Body of pancreas (tissue), 4 donors: ENCODE results near the gene PDE1C.

ENCODE experiments used
- POLR2A ChIP-seq, 3 donors: fragments of 450-650 bp; IDR thresholded peaks; one replicate each; pipeline ENCODE4 v1.6.1; 2016; ENCODE audit warnings: antibody characterized with exemption in 3 of 3, mild to moderate bottlenecking in 2 of 3
- TF ChIP-seq, protein P1 (sequence below), 7 experiments: fragments of 450-650 bp in 4 of 7; fragments of 200-600 bp in 3 of 7; sonication (generic) in 3 of 7; IDR thresholded peaks; one replicate each; pipeline ENCODE4 v1.5.1; 2016 to 2019; ENCODE audit warnings: antibody characterized with exemption in 7 of 7

DNA sequence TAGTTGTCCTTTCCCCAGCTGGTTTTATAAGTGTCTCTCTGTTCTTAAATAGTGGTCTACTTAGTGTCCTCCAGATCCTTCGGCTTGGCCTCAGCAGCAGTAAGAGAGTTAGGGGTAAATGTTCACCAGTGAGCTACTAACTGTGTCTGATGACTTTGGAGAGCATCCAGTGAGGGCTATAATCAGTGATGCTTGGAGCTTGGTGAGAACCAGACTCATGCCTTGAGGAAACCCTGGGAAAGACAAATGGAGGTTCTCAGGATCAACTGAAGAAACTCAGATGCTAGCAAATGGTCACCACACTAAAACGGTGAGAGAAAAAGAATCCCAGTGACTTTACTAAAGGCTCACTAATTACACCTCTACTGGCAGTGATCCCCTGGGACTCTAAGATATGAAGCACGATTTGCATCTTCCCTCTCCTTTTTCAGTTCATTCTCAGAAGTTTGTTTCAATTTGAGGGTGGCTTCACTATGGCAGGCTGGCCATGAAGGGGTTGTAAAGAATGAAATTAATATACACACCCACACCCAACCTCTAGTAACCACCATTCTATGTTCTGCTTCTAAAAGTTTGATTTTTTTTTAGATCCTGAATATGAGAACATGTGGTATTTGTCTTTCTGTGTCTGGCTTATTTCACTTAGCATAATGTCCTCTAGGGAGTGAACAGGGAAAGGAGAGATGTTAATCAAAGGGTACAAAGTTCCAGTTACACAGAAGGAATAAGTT, 177.9 kb downstream of the PDE1C start:
- TF ChIP-seq, protein P1, sequence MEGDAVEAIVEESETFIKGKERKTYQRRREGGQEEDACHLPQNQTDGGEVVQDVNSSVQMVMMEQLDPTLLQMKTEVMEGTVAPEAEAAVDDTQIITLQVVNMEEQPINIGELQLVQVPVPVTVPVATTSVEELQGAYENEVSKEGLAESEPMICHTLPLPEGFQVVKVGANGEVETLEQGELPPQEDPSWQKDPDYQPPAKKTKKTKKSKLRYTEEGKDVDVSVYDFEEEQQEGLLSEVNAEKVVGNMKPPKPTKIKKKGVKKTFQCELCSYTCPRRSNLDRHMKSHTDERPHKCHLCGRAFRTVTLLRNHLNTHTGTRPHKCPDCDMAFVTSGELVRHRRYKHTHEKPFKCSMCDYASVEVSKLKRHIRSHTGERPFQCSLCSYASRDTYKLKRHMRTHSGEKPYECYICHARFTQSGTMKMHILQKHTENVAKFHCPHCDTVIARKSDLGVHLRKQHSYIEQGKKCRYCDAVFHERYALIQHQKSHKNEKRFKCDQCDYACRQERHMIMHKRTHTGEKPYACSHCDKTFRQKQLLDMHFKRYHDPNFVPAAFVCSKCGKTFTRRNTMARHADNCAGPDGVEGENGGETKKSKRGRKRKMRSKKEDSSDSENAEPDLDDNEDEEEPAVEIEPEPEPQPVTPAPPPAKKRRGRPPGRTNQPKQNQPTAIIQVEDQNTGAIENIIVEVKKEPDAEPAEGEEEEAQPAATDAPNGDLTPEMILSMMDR (IDR thresholded peaks at IDR 0.05), result no peak
- no peak for TF ChIP-seq POLR2A (IDR thresholded peaks at IDR 0.05)
